ENCODE measurements around the gene LRRC32. TPM values are rescaled to one million over a fixed set of nuclear protein-coding genes. Genes with fewer than 3 reads are reported as not detected.
A peak's percentile ranks its signal among the peaks of the same experiment; 100 is the strongest.

LRRC32 gene
- total and polyA plus RNA-seq, 12 donors: 20.9 to 389 (median 92.6) TPM

GRCh38 chr11:76667271-76667818, 3.2 kb downstream of the LRRC32 start:
- peaks cover 0 to 19% of the 10 kb centered on the region in 2 donors for H3K4me1 ChIP-seq (replicated peaks in 1 of 2)
- peak in 3 of 7 donors; percentile 5 to 10 (median 8) for DNase-seq
- peak overlapping the region in 3 of 5 donors; percentile 39 to 90 (median 41) for H3K27ac ChIP-seq
- peaks cover 0 to 10% of the 10 kb centered on the region in 2 donors for H3K36me3 ChIP-seq (replicated peaks in 1 of 2)
- 66 to 78% (median 73%) methylated on average over 14 to 15 of the region's 15 CpGs for WGBS, 4 donors
- H3K27me3 ChIP-seq: peaks cover 4% of the 10 kb centered on the region
- intact Hi-C loops (cut with DNase I): no loop called here
- H3K4me3 ChIP-seq: peak overlapping the region in 2 of 4 donors; percentile 12 to 56
- TF ChIP-seq, protein P1, sequence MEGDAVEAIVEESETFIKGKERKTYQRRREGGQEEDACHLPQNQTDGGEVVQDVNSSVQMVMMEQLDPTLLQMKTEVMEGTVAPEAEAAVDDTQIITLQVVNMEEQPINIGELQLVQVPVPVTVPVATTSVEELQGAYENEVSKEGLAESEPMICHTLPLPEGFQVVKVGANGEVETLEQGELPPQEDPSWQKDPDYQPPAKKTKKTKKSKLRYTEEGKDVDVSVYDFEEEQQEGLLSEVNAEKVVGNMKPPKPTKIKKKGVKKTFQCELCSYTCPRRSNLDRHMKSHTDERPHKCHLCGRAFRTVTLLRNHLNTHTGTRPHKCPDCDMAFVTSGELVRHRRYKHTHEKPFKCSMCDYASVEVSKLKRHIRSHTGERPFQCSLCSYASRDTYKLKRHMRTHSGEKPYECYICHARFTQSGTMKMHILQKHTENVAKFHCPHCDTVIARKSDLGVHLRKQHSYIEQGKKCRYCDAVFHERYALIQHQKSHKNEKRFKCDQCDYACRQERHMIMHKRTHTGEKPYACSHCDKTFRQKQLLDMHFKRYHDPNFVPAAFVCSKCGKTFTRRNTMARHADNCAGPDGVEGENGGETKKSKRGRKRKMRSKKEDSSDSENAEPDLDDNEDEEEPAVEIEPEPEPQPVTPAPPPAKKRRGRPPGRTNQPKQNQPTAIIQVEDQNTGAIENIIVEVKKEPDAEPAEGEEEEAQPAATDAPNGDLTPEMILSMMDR (IDR thresholded peaks at IDR 0.05): no peak
- no peak for TF ChIP-seq POLR2A (IDR thresholded peaks at IDR 0.05)
- H3K9me3 ChIP-seq (replicated peaks in 1 of 3): no peaks in the 10 kb centered on the region

DNA sequence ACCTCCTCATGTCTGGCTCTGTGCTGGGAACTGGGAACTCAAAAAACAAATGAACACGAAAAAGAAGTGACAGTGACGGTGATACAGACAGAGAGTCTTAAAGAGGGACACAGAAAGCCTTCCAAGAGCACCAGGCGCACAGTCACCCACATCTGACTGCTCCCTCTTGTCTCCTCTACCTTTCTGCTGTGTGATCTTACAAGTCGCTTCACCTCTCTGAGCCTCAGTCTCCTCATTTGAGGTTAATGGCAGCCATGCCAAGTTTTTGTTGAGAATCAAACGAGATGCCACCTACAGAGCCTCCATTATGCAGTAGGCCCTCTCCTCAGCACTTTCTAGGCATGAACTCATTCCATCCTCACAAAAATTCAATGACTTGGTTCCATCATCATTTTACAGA, 3.7 kb downstream of the LRRC32 start:
- intact Hi-C loops (cut with DNase I): no loop called here
- 63 to 69% (median 67%) methylated on average over 5 of the region's 5 CpGs for WGBS, 4 donors
- DNase-seq: peak in 1 of 7 donors; percentile 5
- Histone ChIP-seq H3K27ac (peak overlapping the region in 3 of 5 donors; percentile 8 to 90 (median 26)), H3K4me1 (replicated peaks in 1 of 2) (peaks cover 0 to 15% of the 10 kb centered on the region in 2 donors), H3K27me3 (peaks cover 4% of the 10 kb centered on the region), H3K4me3 (peak overlapping the region in 1 of 4 donors; percentile 56), H3K9me3 (replicated peaks in 1 of 3) (no peaks in the 10 kb centered on the region), H3K36me3 (replicated peaks in 1 of 2) (peaks cover 0 to 10% of the 10 kb centered on the region in 2 donors)
- no peak for TF ChIP-seq POLR2A (IDR thresholded peaks at IDR 0.05)
- TF ChIP-seq, protein P1 (IDR thresholded peaks at IDR 0.05): no peak

GRCh38 chr11:76666408-76666807, 4.1 kb downstream of the LRRC32 start:
- intact Hi-C loops (cut with DNase I): no loop called here
- H3K27me3 ChIP-seq: peaks cover 4% of the 10 kb centered on the region
- peaks cover 0 to 13% of the 10 kb centered on the region in 2 donors for H3K4me1 ChIP-seq (replicated peaks in 1 of 2)
- no peaks in the 10 kb centered on the region for H3K9me3 ChIP-seq (replicated peaks in 1 of 3)
- H3K36me3 ChIP-seq (replicated peaks in 1 of 2): peaks cover 0 to 10% of the 10 kb centered on the region in 2 donors
- 41 to 62% (median 54%) methylated on average over 3 to 7 of the region's 7 CpGs for WGBS, 4 donors
- H3K27ac ChIP-seq: peak overlapping the region in 2 of 5 donors; percentile 8 to 90
- DNase-seq: peak in 5 of 7 donors; percentile 32 to 71 (median 47)
- TF ChIP-seq POLR2A (IDR thresholded peaks at IDR 0.05): peak in 1 of 2 donors; percentile 22
- TF ChIP-seq, protein P1 (IDR thresholded peaks at IDR 0.05): no peak
- peak overlapping the region in 1 of 4 donors; percentile 56 for H3K4me3 ChIP-seq

DNA sequence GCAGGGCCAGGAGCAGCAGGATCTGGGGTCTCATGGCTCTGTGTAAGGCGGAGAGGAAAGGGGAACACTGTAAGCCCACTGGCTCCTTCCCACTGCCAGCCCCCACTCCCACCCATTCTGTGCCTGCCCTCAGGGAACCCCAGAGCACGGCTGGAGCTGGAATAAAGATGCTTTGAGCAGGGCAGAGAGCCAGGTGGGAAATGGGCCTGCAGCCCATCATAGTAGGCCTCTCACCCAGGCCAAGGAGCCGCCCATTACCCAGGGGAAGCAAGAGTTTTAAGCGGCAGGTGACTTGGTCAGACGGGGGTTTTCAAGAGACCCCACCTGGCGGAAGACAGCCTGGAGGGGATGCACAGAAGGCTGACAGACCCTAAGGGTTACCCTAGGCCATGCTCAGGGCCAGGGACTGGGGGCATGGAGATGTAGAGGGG, 4.6 kb downstream of the LRRC32 start:
- TF ChIP-seq POLR2A (IDR thresholded peaks at IDR 0.05): no peak
- TF ChIP-seq, protein P1 (IDR thresholded peaks at IDR 0.05): no peak
- H3K4me3 ChIP-seq: peak overlapping the region in 1 of 4 donors; percentile 56
- intact Hi-C loops (cut with DNase I): no loop called here
- H3K27ac ChIP-seq: peak overlapping the region in 1 of 5 donors; percentile 90
- peaks cover 4% of the 10 kb centered on the region for H3K27me3 ChIP-seq
- H3K9me3 ChIP-seq (replicated peaks in 1 of 3): no peaks in the 10 kb centered on the region
- peak in 3 of 7 donors; percentile 1 to 15 (median 7) for DNase-seq
- H3K36me3 ChIP-seq (replicated peaks in 1 of 2): peaks cover 0 to 10% of the 10 kb centered on the region in 2 donors
- H3K4me1 ChIP-seq (replicated peaks in 1 of 2): peaks cover 0 to 8% of the 10 kb centered on the region in 2 donors
- 75 to 86% (median 81%) methylated on average over 4 to 6 of the region's 6 CpGs for WGBS, 4 donors

All from adrenal gland (tissue), 12 donors.